CD8-positive, alpha-beta memory T cell (primary cell): Measurements from ENCODE around the gene TPK1. TPM values are rescaled to one million over a fixed set of nuclear protein-coding genes. Genes with fewer than 3 reads are reported as not detected.

Source experiments
- CTCF ChIA-PET: fragments of 350-600 bp; sonication (Branson Sonifier 250); formaldehyde crosslinking; loops from one replicate; lab custom pipeline; 2021; ENCODE audit warnings: antibody characterized with exemption; lab: Charles Lee
- POLR2A ChIA-PET: fragments of 350-600 bp; sonication (Branson Sonifier 250); formaldehyde crosslinking; loops from one replicate; lab custom pipeline; 2021; ENCODE audit warnings: antibody characterized with exemption; lab: Charles Lee
- DNase-seq, 5 donors: peaks; one replicate each; pipeline versions ENCODE4 v3.0.0 to v3.0.0-alpha.2; 2020 to 2022; ENCODE audit warnings: mixed read lengths in 1 of 5
- H3K27ac ChIP-seq: one replicate; pipeline ENCODE4 v1.7.0; 2013; ENCODE audit warnings: low read depth, mild to moderate bottlenecking, low read length, moderate library complexity
- H3K27me3 ChIP-seq: 2 replicates; pipeline ENCODE4 v1.7.0; 2013; ENCODE audit warnings: low read length, mild to moderate bottlenecking; ENCODE audit not compliant: insufficient read depth, poor library complexity, severe bottlenecking
- H3K36me3 ChIP-seq: 2 replicates; pipeline ENCODE4 v1.7.0; 2013; ENCODE audit warnings: mild to moderate bottlenecking, low read length, moderate library complexity; ENCODE audit not compliant: insufficient read depth
- H3K4me1 ChIP-seq: 2 replicates; pipeline ENCODE4 v1.7.0; 2013; ENCODE audit warnings: mild to moderate bottlenecking, low read length, moderate library complexity; ENCODE audit not compliant: insufficient read depth
- H3K4me3 ChIP-seq: 2 replicates; pipeline ENCODE4 v1.7.0; 2013; ENCODE audit warnings: mild to moderate bottlenecking, low read length
- H3K9me3 ChIP-seq: 2 replicates; pipeline ENCODE4 v1.7.0; 2013; ENCODE audit warnings: mild to moderate bottlenecking, low read length
- H3K27ac Mint-ChIP-seq, 8 donors: one replicate each; pipeline ENCODE4 v1.8.0; 2020 to 2021; ENCODE audit warnings: mixed read lengths in 8 of 8, mild to moderate bottlenecking in 6 of 8, inconsistent platforms in 3 of 8, moderate library complexity in 3 of 8
- H3K27me3 Mint-ChIP-seq, 2 donors: one replicate each; pipeline ENCODE4 v1.8.0; 2020 to 2021; ENCODE audit warnings: mixed read lengths in 2 of 2, mild to moderate bottlenecking in 1 of 2, moderate library complexity in 1 of 2
- H3K36me3 Mint-ChIP-seq, 3 donors: one replicate each; pipeline ENCODE4 v1.8.0; 2020 to 2021; ENCODE audit warnings: mixed read lengths in 3 of 3, inconsistent platforms in 1 of 3, mild to moderate bottlenecking in 1 of 3
- H3K4me1 Mint-ChIP-seq, 3 donors: one replicate each; pipeline ENCODE4 v1.8.0; 2020 to 2021; ENCODE audit warnings: mixed read lengths in 3 of 3, inconsistent platforms in 1 of 3, mild to moderate bottlenecking in 1 of 3
- H3K4me3 Mint-ChIP-seq, 7 donors: one replicate each; pipeline ENCODE4 v1.8.0; 2020 to 2021; ENCODE audit warnings: mixed read lengths in 7 of 7, mild to moderate bottlenecking in 6 of 7, moderate library complexity in 4 of 7, inconsistent platforms in 2 of 7
- H3K9me3 Mint-ChIP-seq, 5 donors: one replicate each; pipeline ENCODE4 v1.8.0; 2020 to 2022; ENCODE audit warnings: mixed read lengths in 5 of 5, mild to moderate bottlenecking in 3 of 5, moderate library complexity in 2 of 5, inconsistent platforms in 1 of 5
- polyA plus RNA-seq: library from polyadenylated mRNA; unstranded; fragments of 300-500 nt; fragmentation: Illumina TruSeq; gene quantifications from one replicate; pipeline ENCODE4 v1.2.3, GENCODE V29; 2021
- total RNA-seq, 2 experiments: library from RNA; stranded (reverse); gene quantifications; one replicate each; pipeline ENCODE4 v1.2.3, GENCODE V29; 2021

Gene TPK1
- total and polyA plus RNA-seq, 3 experiments from 2014 or later, result 18.0 to 20.1 (median 19.0) TPM

DNA sequence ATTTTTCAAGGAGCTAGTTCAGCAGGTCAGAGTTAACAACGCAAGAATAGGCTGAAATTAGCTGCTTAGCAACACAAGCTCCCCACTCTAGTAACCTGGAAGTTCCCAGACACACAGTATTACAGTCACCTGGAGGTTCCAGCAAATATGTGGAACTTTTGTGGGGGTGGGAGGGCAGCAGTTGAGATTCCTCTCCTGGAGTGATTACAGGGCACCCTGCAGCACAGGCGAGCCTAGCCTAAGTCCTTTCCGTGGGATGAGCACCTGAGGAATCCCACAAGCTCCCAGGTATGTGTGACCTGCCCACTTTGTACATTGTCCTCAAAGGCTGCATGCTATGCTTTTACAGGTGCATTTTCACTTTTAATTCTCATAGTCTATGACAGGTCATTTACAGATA, 13.6 kb downstream of the TPK1 start:
- Mint-ChIP-seq H3K9me3 (no peaks in the 10 kb centered on the region), H3K36me3 (peaks cover 0 to 2% (median 0%) of the 10 kb centered on the region in 3 donors), H3K4me1 (peaks cover 42 to 77% (median 73%) of the 10 kb centered on the region in 3 donors), H3K4me3 (no peak overlapping the region), H3K27me3 (no peaks in the 10 kb centered on the region), H3K27ac (peak overlapping the region in 1 of 8 donors; percentile 47)
- Histone ChIP-seq H3K36me3 (no peaks in the 10 kb centered on the region), H3K4me1 (peaks cover 51% of the 10 kb centered on the region), H3K9me3 (no peaks in the 10 kb centered on the region), H3K27ac (no peak overlapping the region), H3K27me3 (no peaks in the 10 kb centered on the region), H3K4me3 (no peak overlapping the region)
- CTCF ChIA-PET, result interaction anchor here (1.5 to 3.5 kb wide), 2 partner anchors 9 to 14 kb away, joined by 3 to 21 read pairs; partner anchors contain the start of gene TPK1
- no peak for DNase-seq
- POLR2A ChIA-PET, result interaction anchor here (0.6 to 5.9 kb wide), 2 partner anchors 13 to 153 kb away, joined by 3 to 95 read pairs; partner anchors contain the start of gene TPK1

DNA sequence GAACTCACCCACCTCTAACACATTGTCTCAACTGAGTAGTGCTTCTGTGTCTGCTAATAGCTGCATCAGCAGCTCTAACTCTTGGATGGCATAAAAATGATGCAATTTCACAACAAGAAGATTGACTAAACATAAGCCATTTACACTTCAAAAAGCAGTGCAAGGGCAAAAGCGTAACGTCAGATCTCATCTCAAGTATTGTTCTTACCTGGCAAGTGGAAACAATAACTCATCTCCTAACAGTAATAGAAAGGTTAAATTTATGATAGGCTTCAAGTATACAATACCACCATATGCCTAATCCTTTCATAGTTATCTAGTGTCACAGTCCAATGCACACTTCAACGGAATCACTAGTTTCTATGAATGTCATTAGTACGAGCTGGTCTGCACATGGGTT, 14.8 kb downstream of the TPK1 start:
- H3K27ac Mint-ChIP-seq, result peak overlapping the region in 4 of 8 donors; percentile 11 to 76 (median 42)
- H3K9me3 ChIP-seq, result no peaks in the 10 kb centered on the region
- no peaks in the 10 kb centered on the region for H3K9me3 Mint-ChIP-seq
- H3K36me3 ChIP-seq, result no peaks in the 10 kb centered on the region
- peaks cover 42 to 82% (median 77%) of the 10 kb centered on the region in 3 donors for H3K4me1 Mint-ChIP-seq
- no peak overlapping the region for H3K4me3 ChIP-seq
- ChIA-PET CTCF (interaction anchor here (1.5 to 3.5 kb wide), 2 partner anchors 11 to 15 kb away, joined by 3 to 21 read pairs; partner anchors contain the start of gene TPK1), POLR2A (interaction anchor here (5.9 kb wide), 1 partner anchor 14 kb away, joined by 95 read pairs; the partner anchor contains the start of gene TPK1)
- no peak for DNase-seq
- H3K27me3 ChIP-seq, result no peaks in the 10 kb centered on the region
- H3K4me1 ChIP-seq, result peaks cover 54% of the 10 kb centered on the region
- no peaks in the 10 kb centered on the region for H3K27me3 Mint-ChIP-seq
- no peak overlapping the region for H3K27ac ChIP-seq
- peaks cover 0 to 2% (median 0%) of the 10 kb centered on the region in 3 donors for H3K36me3 Mint-ChIP-seq
- peak overlapping the region in 2 of 7 donors; percentile 5 to 32 for H3K4me3 Mint-ChIP-seq

DNA sequence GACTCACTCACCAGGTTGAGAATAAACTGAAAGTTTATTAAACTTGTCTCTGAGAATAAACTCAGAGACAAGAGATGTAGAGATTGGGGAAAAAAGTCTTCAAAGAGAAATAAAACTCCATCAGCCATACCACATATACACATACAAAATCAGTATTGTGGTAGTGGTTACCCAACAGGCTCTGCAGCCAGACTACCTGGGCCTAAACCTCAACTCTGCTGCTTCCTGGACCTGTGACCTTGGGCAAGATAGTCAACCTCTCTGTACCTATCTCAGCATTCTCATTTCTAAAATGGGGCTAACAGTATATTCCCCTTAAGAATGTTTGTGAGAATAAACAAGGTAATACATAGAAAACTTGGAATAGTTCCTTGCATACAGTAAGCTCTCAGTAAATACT, 15.3 kb downstream of the TPK1 start:
- no peaks in the 10 kb centered on the region for H3K9me3 Mint-ChIP-seq
- H3K27me3 ChIP-seq, result no peaks in the 10 kb centered on the region
- H3K4me3 Mint-ChIP-seq, result peak overlapping the region in 6 of 7 donors; percentile 4 to 39 (median 28)
- DNase-seq, result peak in 2 of 5 donors; percentile 8 to 24
- peaks cover 54% of the 10 kb centered on the region for H3K4me1 ChIP-seq
- no peaks in the 10 kb centered on the region for H3K36me3 ChIP-seq
- peaks cover 42 to 85% (median 77%) of the 10 kb centered on the region in 3 donors for H3K4me1 Mint-ChIP-seq
- ChIA-PET CTCF (interaction anchor here (3.5 kb wide), 1 partner anchor 15 kb away, joined by 21 read pairs; the partner anchor contains the start of gene TPK1), POLR2A (interaction anchor here (5.9 kb wide), 1 partner anchor 15 kb away, joined by 95 read pairs; the partner anchor contains the start of gene TPK1)
- peak overlapping the region; percentile 1 to 90 (median 66) for H3K27ac Mint-ChIP-seq
- H3K36me3 Mint-ChIP-seq, result peaks cover 0 to 2% (median 0%) of the 10 kb centered on the region in 3 donors
- H3K4me3 ChIP-seq, result no peak overlapping the region
- no peak overlapping the region for H3K27ac ChIP-seq
- H3K9me3 ChIP-seq, result no peaks in the 10 kb centered on the region
- no peaks in the 10 kb centered on the region for H3K27me3 Mint-ChIP-seq

DNA sequence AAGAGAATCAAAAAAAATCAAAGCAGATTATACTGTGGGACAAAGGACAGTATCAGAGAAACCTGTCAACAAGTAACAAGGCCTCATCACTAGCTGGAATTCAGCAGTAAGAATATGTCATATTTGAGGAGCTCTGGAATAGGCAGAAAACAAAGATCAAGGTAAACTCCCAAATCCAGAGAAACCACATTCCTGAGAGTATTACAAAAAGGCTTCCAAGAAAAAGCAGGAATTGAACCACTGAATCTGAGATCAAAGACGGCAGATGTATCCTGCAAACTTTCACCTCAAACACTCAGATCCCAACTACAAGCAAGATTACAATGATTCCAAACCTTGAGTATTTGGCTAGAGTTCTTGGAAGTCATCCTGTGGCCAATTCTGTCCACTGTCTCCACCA, 16.3 kb downstream of the TPK1 start:
- POLR2A ChIA-PET, result interaction anchor here (5.9 kb wide), 1 partner anchor 16 kb away, joined by 95 read pairs; the partner anchor contains the start of gene TPK1

DNA sequence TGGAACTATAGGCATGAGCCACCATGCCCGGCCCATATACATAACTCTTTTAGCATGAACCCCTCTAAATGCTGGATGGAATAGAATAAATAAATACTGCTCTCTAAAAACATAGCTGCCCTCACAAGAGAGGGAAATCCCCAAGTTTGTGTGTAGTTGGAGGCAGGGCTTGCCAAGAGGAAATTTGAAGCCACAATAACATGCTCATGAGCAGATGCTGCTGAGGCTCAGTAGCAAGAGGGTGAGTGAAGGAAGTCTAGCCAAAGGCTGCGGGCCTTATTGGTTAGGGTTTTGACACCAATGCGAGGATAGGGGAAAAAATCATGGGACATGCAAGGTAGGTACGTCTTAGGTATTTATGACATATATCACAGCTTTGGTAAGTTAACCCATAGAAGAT, 17.3 kb downstream of the TPK1 start:
- no peaks in the 10 kb centered on the region for H3K36me3 Mint-ChIP-seq
- peak overlapping the region; percentile 50 to 97 (median 79) for H3K27ac Mint-ChIP-seq
- Histone ChIP-seq H3K36me3 (no peaks in the 10 kb centered on the region), H3K27ac (no peak overlapping the region), H3K4me3 (no peak overlapping the region), H3K27me3 (no peaks in the 10 kb centered on the region), H3K9me3 (no peaks in the 10 kb centered on the region), H3K4me1 (peaks cover 59% of the 10 kb centered on the region)
- ChIA-PET POLR2A (interaction anchor here (5.9 kb wide), 1 partner anchor 17 kb away, joined by 95 read pairs; the partner anchor contains the start of gene TPK1), CTCF (interaction anchor here (1.1 to 2.5 kb wide), 3 partner anchors 17 to 80 kb away, joined by 3 to 21 read pairs (median 3); partner anchors contain the start of gene TPK1)
- no peaks in the 10 kb centered on the region for H3K27me3 Mint-ChIP-seq
- peak in 4 of 5 donors; percentile 25 to 76 (median 66) for DNase-seq
- peaks cover 48 to 86% (median 77%) of the 10 kb centered on the region in 3 donors for H3K4me1 Mint-ChIP-seq
- H3K9me3 Mint-ChIP-seq, result no peaks in the 10 kb centered on the region
- peak overlapping the region; percentile 0 to 55 (median 36) for H3K4me3 Mint-ChIP-seq

More for the DNA sequence above, 16.3 kb downstream of the TPK1 start:
- no peaks in the 10 kb centered on the region for H3K9me3 ChIP-seq
- Mint-ChIP-seq H3K4me3 (peak overlapping the region in 3 of 7 donors; percentile 24 to 39 (median 28)), H3K27me3 (no peaks in the 10 kb centered on the region), H3K9me3 (no peaks in the 10 kb centered on the region), H3K36me3 (no peaks in the 10 kb centered on the region), H3K27ac (peak overlapping the region; percentile 50 to 94 (median 79)), H3K4me1 (peaks cover 45 to 85% (median 77%) of the 10 kb centered on the region in 3 donors)
- CTCF ChIA-PET, result interaction anchor here (2.5 kb wide), 1 partner anchor 16 kb away, joined by 21 read pairs; the partner anchor contains the start of gene TPK1
- no peak overlapping the region for H3K4me3 ChIP-seq
- no peaks in the 10 kb centered on the region for H3K36me3 ChIP-seq
- no peak for DNase-seq
- H3K27me3 ChIP-seq, result no peaks in the 10 kb centered on the region
- no peak overlapping the region for H3K27ac ChIP-seq
- H3K4me1 ChIP-seq, result peaks cover 54% of the 10 kb centered on the region

DNA sequence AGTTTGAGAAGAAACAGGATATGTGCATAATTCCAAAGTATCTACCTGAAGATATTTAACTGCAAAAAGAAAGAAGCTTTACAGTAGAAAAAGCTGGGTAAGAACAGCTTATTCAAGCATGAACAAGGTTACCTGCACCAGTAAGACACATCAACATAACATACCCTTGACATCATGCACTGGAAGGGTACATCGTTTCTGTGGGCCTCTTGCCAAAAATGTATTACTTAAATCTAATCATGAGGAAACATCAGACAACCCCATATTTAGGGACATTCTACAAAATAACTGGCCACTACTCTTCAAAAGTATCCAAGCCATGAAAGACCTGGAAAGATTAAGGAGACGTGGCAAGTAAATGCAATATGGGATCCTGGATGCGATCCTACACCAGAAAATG, 18.9 kb downstream of the TPK1 start:
- Mint-ChIP-seq H3K27me3 (no peaks in the 10 kb centered on the region), H3K4me1 (peaks cover 59 to 87% (median 80%) of the 10 kb centered on the region in 3 donors), H3K27ac (peak overlapping the region in 2 of 8 donors; percentile 17 to 90), H3K4me3 (no peak overlapping the region), H3K36me3 (no peaks in the 10 kb centered on the region), H3K9me3 (no peaks in the 10 kb centered on the region)
- Histone ChIP-seq H3K27ac (no peak overlapping the region), H3K4me1 (peaks cover 65% of the 10 kb centered on the region), H3K4me3 (no peak overlapping the region), H3K9me3 (no peaks in the 10 kb centered on the region), H3K27me3 (no peaks in the 10 kb centered on the region), H3K36me3 (no peaks in the 10 kb centered on the region)
- ChIA-PET POLR2A (no interaction called here), CTCF (interaction anchor here (1.5 kb wide), 1 partner anchor 18 kb away, joined by 8 read pairs; the partner anchor contains the start of gene TPK1)
- DNase-seq, result no peak

DNA sequence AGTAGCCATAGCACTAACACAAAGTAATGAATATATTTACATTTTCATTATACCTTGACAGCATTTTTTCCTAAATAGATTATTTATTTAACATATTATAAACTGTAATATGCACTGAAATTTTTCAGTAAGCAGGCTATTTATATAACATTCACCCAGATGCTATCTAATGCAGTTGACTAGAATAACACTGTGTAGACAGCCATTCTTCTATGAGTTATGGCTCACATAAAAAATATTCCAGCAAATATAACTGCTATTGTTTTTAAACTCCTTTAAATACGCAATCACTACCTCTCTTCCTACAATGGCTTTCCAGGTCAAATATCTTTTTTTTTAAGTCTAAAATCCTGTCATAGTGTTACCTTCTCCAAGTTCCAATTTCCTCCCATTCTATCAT, 21.6 kb downstream of the TPK1 start:
- Mint-ChIP-seq H3K27me3 (no peaks in the 10 kb centered on the region), H3K9me3 (no peaks in the 10 kb centered on the region), H3K4me3 (no peak overlapping the region), H3K36me3 (no peaks in the 10 kb centered on the region), H3K4me1 (peaks cover 51 to 78% (median 70%) of the 10 kb centered on the region in 3 donors), H3K27ac (peak overlapping the region in 6 of 8 donors; percentile 22 to 59 (median 32))
- ChIA-PET CTCF (interaction anchor here (1.1 kb wide), 1 partner anchor 22 kb away, joined by 3 read pairs; the partner anchor contains the start of gene TPK1), POLR2A (no interaction called here)
- Histone ChIP-seq H3K36me3 (no peaks in the 10 kb centered on the region), H3K9me3 (no peaks in the 10 kb centered on the region), H3K27me3 (no peaks in the 10 kb centered on the region), H3K4me1 (peaks cover 47% of the 10 kb centered on the region), H3K27ac (no peak overlapping the region), H3K4me3 (no peak overlapping the region)
- DNase-seq, result no peak
